Activated naive CD4-positive, alpha-beta T cell treated with anti-CD3 and anti-CD28 coated beads, Interleukin-2, amount 50 U/mL, for 16 hours (primary cell): ENCODE data around the gene ERGIC1.

Experiments used
- DNase-seq: peaks from one replicate; pipeline ENCODE4 v3.0.0-alpha.2; 2020

Gene ERGIC1

GRCh38 chr5:172925336-172925948, 91.4 kb downstream of the ERGIC1 start:
- DNase-seq = no peak

GRCh38 chr5:172926008-172926523, 92.0 kb downstream of the ERGIC1 start:
- DNase-seq = no peak

GRCh38 chr5:172926796-172927195, 92.7 kb downstream of the ERGIC1 start:
- DNase-seq = no peak

GRCh38 chr5:172929371-172929838, 95.4 kb downstream of the ERGIC1 start:
- DNase-seq = no peak

- no peak for DNase-seq
These were observed 97.0 kb downstream of the ERGIC1 start for GRCh38 chr5:172931001-172931536.

GRCh38 chr5:172932313-172933017, 98.4 kb downstream of the ERGIC1 start:
- peak; percentile 74 for DNase-seq

- no peak for DNase-seq
These were observed 99.2 kb downstream of the ERGIC1 start for GRCh38 chr5:172933238-172933637.

- DNase-seq = no peak
These were observed 101.0 kb downstream of the ERGIC1 start for GRCh38 chr5:172935096-172935495.

- DNase-seq = no peak
These were observed 102.3 kb downstream of the ERGIC1 start for GRCh38 chr5:172936401-172936800.

GRCh38 chr5:172939071-172939470, 105.0 kb downstream of the ERGIC1 start:
- DNase-seq = no peak

- DNase-seq = no peak
These were observed 105.7 kb downstream of the ERGIC1 start for GRCh38 chr5:172939611-172940267.

- DNase-seq = no peak
These were observed 106.4 kb downstream of the ERGIC1 start for GRCh38 chr5:172940268-172941066.

- DNase-seq = no peak
These were observed 107.0 kb downstream of the ERGIC1 start for GRCh38 chr5:172941067-172941516.

GRCh38 chr5:172942556-172942955, 108.5 kb downstream of the ERGIC1 start:
- no peak for DNase-seq

- no peak for DNase-seq
These were observed 109.3 kb downstream of the ERGIC1 start for GRCh38 chr5:172943283-172943841.

GRCh38 chr5:172943906-172944305, 109.9 kb downstream of the ERGIC1 start:
- no peak for DNase-seq

GRCh38 chr5:172944741-172945140, 110.7 kb downstream of the ERGIC1 start:
- no peak for DNase-seq

- DNase-seq = no peak
These were observed 111.1 kb downstream of the ERGIC1 start for GRCh38 chr5:172945151-172945550.

GRCh38 chr5:172946146-172946545, 112.1 kb downstream of the ERGIC1 start:
- DNase-seq = no peak

GRCh38 chr5:172949426-172949825, 115.4 kb downstream of the ERGIC1 start:
- DNase-seq = no peak

- DNase-seq = no peak
These were observed 116.3 kb downstream of the ERGIC1 start for GRCh38 chr5:172950176-172950965.
